Fibroblast of mammary gland (primary cell): ENCODE data around the gene DVL2.

Source experiments
- DNase-seq: peaks from one replicate; pipeline ENCODE4 v3.0.0-alpha.2; 2010; ENCODE audit warnings: low read depth
- H3K4me3 ChIP-seq: 2 replicates; pipeline ENCODE4 v1.5.1; 2011; ENCODE audit warnings: low read depth, mild to moderate bottlenecking, low read length, moderate library complexity; ENCODE audit not compliant: control insufficient read depth
- TF ChIP-seq, protein P1 (sequence below): conservative IDR thresholded peaks from 2 replicates; pipeline ENCODE4 v1.5.1; 2011; ENCODE audit warnings: low read depth, low read length, inconsistent platforms; ENCODE audit not compliant: control insufficient read depth, insufficient read depth

DVL2 gene

DNA sequence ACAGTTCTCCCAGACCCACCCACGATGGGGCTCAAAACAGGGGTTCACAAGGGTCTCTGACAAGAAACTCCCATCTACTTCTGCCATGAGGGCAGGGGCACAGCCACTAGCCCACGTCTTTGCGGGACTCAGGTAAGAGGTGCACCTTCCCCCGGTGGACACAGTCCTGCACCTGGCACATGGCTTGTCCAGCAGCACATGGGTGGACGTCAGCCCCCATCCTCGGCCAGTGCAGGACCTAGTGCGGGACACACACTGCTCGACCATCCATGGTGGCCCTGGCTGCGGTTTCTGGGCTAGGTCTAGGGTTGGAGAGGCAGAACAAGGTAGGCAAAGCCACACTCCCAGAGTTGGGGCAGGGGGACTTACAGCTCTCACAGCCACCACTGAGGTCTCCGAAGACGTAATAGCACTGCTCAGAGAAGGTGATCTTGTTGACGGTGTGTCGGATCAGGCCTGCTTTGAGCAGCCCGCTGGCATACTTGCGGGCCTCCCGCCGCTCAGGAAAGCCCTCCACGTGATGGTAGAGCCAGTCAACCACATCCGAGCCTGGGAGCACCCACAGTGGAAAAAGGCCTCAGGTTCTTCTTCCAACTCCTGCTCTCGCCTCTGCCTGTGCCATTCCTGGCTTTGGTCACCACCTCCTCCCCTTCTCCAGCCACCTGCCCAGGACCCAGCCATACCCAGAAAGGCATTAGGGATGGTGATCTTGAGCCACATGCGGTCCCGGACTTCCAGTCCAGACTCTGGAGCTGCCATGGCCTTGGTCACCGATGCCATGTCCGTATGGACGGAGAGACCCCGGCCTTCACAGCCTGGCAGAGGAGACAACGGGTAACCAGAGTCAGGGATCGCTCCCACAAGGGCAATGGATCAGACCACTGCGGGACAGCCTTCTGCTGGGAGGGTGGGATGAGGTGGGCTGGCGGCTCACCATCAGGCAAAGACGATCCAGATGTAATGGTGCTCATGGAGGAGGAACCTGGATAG, 7.3 kb downstream of the DVL2 start:
- DNase-seq = no peak
- H3K4me3 ChIP-seq = no peak overlapping the region
- TF ChIP-seq, protein P1, sequence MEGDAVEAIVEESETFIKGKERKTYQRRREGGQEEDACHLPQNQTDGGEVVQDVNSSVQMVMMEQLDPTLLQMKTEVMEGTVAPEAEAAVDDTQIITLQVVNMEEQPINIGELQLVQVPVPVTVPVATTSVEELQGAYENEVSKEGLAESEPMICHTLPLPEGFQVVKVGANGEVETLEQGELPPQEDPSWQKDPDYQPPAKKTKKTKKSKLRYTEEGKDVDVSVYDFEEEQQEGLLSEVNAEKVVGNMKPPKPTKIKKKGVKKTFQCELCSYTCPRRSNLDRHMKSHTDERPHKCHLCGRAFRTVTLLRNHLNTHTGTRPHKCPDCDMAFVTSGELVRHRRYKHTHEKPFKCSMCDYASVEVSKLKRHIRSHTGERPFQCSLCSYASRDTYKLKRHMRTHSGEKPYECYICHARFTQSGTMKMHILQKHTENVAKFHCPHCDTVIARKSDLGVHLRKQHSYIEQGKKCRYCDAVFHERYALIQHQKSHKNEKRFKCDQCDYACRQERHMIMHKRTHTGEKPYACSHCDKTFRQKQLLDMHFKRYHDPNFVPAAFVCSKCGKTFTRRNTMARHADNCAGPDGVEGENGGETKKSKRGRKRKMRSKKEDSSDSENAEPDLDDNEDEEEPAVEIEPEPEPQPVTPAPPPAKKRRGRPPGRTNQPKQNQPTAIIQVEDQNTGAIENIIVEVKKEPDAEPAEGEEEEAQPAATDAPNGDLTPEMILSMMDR = no peak

DNA sequence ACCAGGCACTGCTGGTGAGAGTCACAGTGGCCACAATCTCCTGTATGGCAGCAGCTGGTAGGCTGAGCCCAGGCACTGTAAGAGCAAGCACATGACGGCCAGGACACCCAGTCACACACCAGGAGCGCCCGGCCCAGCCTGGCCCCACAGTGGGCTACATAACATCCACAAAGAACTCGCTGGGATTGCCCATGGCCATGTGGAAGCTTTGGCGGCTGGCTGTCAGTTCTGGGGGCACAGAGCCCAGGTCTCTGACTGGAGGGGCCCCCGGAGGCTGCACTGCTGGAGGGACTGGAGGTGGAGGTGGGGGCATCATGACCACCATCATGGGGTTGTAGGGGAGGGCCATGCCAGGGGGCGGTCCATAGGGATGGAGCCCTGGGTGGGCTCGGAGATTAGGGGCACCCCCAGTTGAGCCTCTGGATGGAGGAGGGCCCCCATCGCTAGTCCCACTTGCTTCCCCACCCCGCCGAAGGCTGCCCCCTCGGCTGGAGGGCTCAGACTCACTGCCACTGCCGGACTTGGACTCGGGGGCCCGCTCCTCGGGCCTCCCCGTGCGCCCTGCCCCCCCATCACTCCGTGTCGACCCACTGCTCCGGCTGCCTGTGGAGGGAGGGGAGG, 8.5 kb downstream of the DVL2 start:
- H3K4me3 ChIP-seq = no peak overlapping the region
- TF ChIP-seq, protein P1 = no peak
- no peak for DNase-seq

DNA sequence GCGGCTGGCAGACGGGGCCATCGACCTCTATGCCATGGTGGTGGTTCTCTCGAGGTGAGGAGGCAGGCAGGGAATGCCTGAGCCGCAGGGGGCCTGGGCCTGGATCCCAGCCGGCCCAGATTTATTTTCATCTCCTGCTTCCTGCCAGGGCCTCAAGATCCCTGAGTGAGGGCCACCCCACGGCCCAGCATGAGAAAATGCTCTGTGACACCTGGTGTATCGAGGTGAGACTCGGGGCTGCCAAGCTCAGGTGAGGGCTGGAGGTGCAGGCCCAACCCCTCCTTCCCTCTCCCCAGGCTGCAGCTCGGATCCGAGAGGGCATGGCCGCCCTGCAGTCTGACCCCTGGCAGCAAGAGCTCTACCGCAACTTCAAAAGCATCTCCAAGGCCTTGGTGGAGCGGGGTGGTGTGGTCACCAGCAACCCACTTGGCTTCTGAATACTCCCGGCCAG, 9.6 kb downstream of the DVL2 start:
- no peak for DNase-seq
- no peak overlapping the region for H3K4me3 ChIP-seq
- TF ChIP-seq, protein P1 = no peak

DNA sequence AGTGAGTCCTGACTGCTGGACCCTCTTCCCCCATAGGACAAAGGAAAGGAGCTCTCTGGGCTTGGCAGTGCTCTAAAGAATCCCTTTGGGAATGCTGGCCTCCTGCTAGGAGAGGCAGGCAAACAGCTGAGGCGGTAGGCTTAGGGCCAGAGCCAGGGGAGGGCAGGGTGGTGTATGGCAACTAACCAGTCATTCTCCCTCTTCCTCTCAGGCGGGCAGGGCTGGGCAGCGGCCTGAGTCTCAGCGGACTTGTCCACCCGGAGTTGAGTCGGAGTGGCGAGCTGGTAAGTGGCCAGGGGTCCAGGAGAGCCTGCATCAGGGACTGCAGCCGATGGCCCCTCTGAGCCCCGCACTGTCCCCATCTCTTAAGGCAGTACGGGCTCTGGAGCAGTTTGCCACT, 10.2 kb downstream of the DVL2 start:
- TF ChIP-seq, protein P1 = no peak
- H3K4me3 ChIP-seq = no peak overlapping the region
- DNase-seq = no peak

DNA sequence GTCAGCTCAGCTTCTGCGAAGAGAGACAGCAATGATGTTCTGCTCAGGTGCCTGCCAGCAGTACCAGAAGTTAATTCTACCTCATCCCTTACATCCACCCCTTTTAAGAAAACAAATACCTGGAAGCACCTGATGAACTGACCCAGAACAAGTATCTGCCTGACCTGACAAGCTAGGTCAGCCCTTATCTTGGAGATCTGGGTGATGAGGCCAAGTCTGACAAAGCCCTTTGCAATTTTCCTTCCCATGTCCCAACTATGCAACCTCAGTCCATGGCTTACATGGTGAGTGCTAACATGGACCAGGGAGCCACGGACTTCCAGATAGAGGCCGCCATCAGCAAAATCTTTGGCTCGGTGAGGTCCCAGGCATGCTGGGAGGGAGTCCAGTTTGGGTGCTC, 10.9 kb downstream of the DVL2 start:
- TF ChIP-seq, protein P1 = no peak
- no peak for DNase-seq
- H3K4me3 ChIP-seq = no peak overlapping the region

DNA sequence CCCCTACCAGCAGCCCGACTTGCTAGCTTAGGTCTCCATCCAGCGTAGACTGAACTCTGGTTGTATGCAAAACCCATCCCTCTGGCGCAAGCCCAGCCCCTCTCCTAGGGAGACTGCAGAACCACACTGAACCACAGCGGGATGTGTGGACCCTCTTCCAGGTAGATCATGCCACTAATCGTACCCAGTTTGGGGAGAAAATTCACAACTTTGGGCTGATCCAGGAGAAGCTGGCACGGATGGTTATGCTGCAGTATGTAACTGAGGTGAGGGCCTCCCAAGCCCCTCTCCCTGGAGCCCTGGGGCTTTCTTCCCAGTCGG, 11.4 kb downstream of the DVL2 start:
- no peak for DNase-seq
- H3K4me3 ChIP-seq = no peak overlapping the region
- TF ChIP-seq, protein P1 = no peak
